HEK293T (cell line): ENCODE measurements around the gene CATSPER4.

Experiments used
- CTCF ChIA-PET: fragments of 350-600 bp; formaldehyde crosslinking; extraction: SDS; loops from one replicate; lab custom pipeline; 2021; ENCODE audit warnings: antibody characterized with exemption, inconsistent platforms; lab: Yijun Ruan, JAX
- POLR2A ChIA-PET: fragments of 350-600 bp; formaldehyde crosslinking; extraction: SDS; loops from one replicate; lab custom pipeline; 2020; ENCODE audit warnings: antibody characterized with exemption, inconsistent platforms; lab: Yijun Ruan, JAX
- DNase-seq: peaks from one replicate; pipeline ENCODE4 v3.0.0; 2012; ENCODE audit warnings: mixed read lengths; ENCODE audit errors: extremely low spot score
- ARNT ChIP-seq: fragments of 450-650 bp; IDR thresholded peaks from 2 replicates; pipeline ENCODE4 v1.6.1; 2017; ENCODE audit warnings: mild to moderate bottlenecking
- BHLHE40 ChIP-seq: fragments of 450-650 bp; IDR thresholded peaks from 2 replicates; pipeline ENCODE4 v1.6.1; 2016; ENCODE audit warnings: mild to moderate bottlenecking, moderate library complexity, borderline replicate concordance
- CTBP1 ChIP-seq: fragments of 450-650 bp; IDR thresholded peaks from 2 replicates; pipeline ENCODE4 v1.6.1; 2016; ENCODE audit warnings: borderline replicate concordance
- ELF4 ChIP-seq: fragments of 450-650 bp; IDR thresholded peaks from 2 replicates; pipeline ENCODE4 v1.6.1; 2017; ENCODE audit warnings: antibody characterized with exemption
- FOXA1 ChIP-seq: fragments of 450-650 bp; IDR thresholded peaks from 2 replicates; pipeline ENCODE4 v1.6.1; 2016; ENCODE audit warnings: mild to moderate bottlenecking
- FOXK2 ChIP-seq: fragments of 450-650 bp; IDR thresholded peaks from 2 replicates; pipeline ENCODE4 v1.6.1; 2016; ENCODE audit warnings: mild to moderate bottlenecking
- FOXM1 ChIP-seq: fragments of 450-650 bp; IDR thresholded peaks from 2 replicates; pipeline ENCODE4 v1.6.1; 2017; ENCODE audit warnings: mild to moderate bottlenecking, borderline replicate concordance
- HDGF ChIP-seq: fragments of 450-650 bp; IDR thresholded peaks from 2 replicates; pipeline ENCODE4 v1.6.1; 2017; ENCODE audit warnings: antibody characterized with exemption, borderline replicate concordance
- L3MBTL2 ChIP-seq: fragments of 450-650 bp; conservative IDR thresholded peaks from 2 replicates; pipeline ENCODE4 v1.6.1; 2016; ENCODE audit warnings: mild to moderate bottlenecking
- LEF1 ChIP-seq: fragments of 450-650 bp; IDR thresholded peaks from 2 replicates; pipeline ENCODE4 v1.6.1; 2017; ENCODE audit warnings: mild to moderate bottlenecking, borderline replicate concordance
- NFRKB ChIP-seq: fragments of 450-650 bp; IDR thresholded peaks from 2 replicates; pipeline ENCODE4 v1.6.1; 2016; ENCODE audit warnings: mild to moderate bottlenecking, moderate library complexity
- PKNOX1 ChIP-seq: fragments of 450-650 bp; IDR thresholded peaks from 2 replicates; pipeline ENCODE4 v1.6.1; 2016
- SP1 ChIP-seq: fragments of 450-650 bp; IDR thresholded peaks from 2 replicates; pipeline ENCODE4 v1.6.1; 2017
- SUZ12 ChIP-seq: fragments of 450-650 bp; IDR thresholded peaks from 2 replicates; pipeline ENCODE4 v1.6.1; 2016; ENCODE audit warnings: mild to moderate bottlenecking
- TARDBP ChIP-seq: fragments of 450-650 bp; IDR thresholded peaks from 2 replicates; pipeline ENCODE4 v1.6.1; 2016
- ZNF384 ChIP-seq: fragments of 450-650 bp; IDR thresholded peaks from 2 replicates; pipeline ENCODE4 v1.6.1; 2016

CATSPER4 gene

GRCh38 chr1:26153966-26154532 is 36.4 kb upstream of the CATSPER4 start:
- no peak for TF ChIP-seq FOXM1
- TF ChIP-seq SP1 = no peak
- TF ChIP-seq BHLHE40 = no peak
- no peak for TF ChIP-seq ARNT
- TF ChIP-seq SUZ12 = no peak
- no peak for TF ChIP-seq ELF4
- POLR2A ChIA-PET = no interaction called here
- CTCF ChIA-PET = interaction anchor here (2.1 kb wide), 1 partner anchor 9 kb away, joined by 8 read pairs; no protein-coding TSS in a partner anchor
- peak; percentile 5 for DNase-seq

GRCh38 chr1:26154750-26155149 is 35.7 kb upstream of the CATSPER4 start:
- TF ChIP-seq L3MBTL2 = no peak
- TF ChIP-seq FOXM1 = no peak
- no peak for TF ChIP-seq LEF1
- TF ChIP-seq NFRKB = no peak
- no peak for TF ChIP-seq BHLHE40
- no peak for TF ChIP-seq FOXK2
- TF ChIP-seq ELF4 = no peak
- no peak for TF ChIP-seq ARNT
- TF ChIP-seq FOXA1 = no peak
- no peak for TF ChIP-seq ZNF384
- TF ChIP-seq SP1 = no peak
- no peak for TF ChIP-seq PKNOX1
- TF ChIP-seq CTBP1 = no peak
- no peak for TF ChIP-seq TARDBP
- no peak for TF ChIP-seq HDGF
- TF ChIP-seq SUZ12 = no peak
- peak; percentile 4 for DNase-seq
- POLR2A ChIA-PET = interaction anchor here (1.2 kb wide), 1 partner anchor 15 kb away, joined by 3 read pairs; the partner anchor contains the start of gene ZNF593
- CTCF ChIA-PET = interaction anchor here (2.1 kb wide), 1 partner anchor 10 kb away, joined by 8 read pairs; no protein-coding TSS in a partner anchor

GRCh38 chr1:26155370-26156284 is 34.8 kb upstream of the CATSPER4 start:
- DNase-seq = peak; percentile 3
- ChIA-PET POLR2A (interaction anchor here (0.6 to 1.2 kb wide), 3 partner anchors 14 to 565 kb away, joined by 3 read pairs; partner anchors contain the start of gene ZNF593), CTCF (interaction anchor here (1.3 kb wide), 1 partner anchor 14 kb away, joined by 3 read pairs; the partner anchor contains the start of gene ZNF593)
- TF ChIP-seq ZNF384 (no peak), PKNOX1 (no peak), FOXM1 (no peak), LEF1 (no peak)

GRCh38 chr1:26156285-26157038 is 33.9 kb upstream of the CATSPER4 start:
- DNase-seq = peak; percentile 22
- CTCF ChIA-PET = interaction anchor here (1.3 to 1.4 kb wide), 2 partner anchors 12 to 13 kb away, joined by 3 to 5 read pairs; partner anchors contain the start of gene ZNF593
- POLR2A ChIA-PET = interaction anchor here (1.2 to 1.4 kb wide), 2 partner anchors 13 to 282 kb away, joined by 3 to 5 read pairs; partner anchors contain the start of gene ZNF593
- TF ChIP-seq ZNF384 (no peak), L3MBTL2 (no peak), HDGF (no peak), NFRKB (no peak), LEF1 (no peak), PKNOX1 (no peak), ARNT (no peak), FOXK2 (no peak), ELF4 (no peak), FOXA1 (no peak), TARDBP (no peak), FOXM1 (no peak), SP1 (no peak)

- no peak for TF ChIP-seq LEF1
- no peak for TF ChIP-seq FOXA1
- no peak for TF ChIP-seq HDGF
- no peak for TF ChIP-seq ELF4
- no peak for TF ChIP-seq ARNT
- no peak for TF ChIP-seq CTBP1
- no peak for TF ChIP-seq L3MBTL2
- no peak for TF ChIP-seq ZNF384
- no peak for TF ChIP-seq NFRKB
- no peak for TF ChIP-seq PKNOX1
- no peak for TF ChIP-seq TARDBP
- no peak for TF ChIP-seq SP1
- TF ChIP-seq SUZ12 = no peak
- TF ChIP-seq FOXM1 = no peak
- TF ChIP-seq FOXK2 = no peak
- TF ChIP-seq BHLHE40 = no peak
- no peak for DNase-seq
- ChIA-PET CTCF (interaction anchor here (1.0 to 2.2 kb wide), 2 partner anchors 13 to 75 kb away, joined by 3 to 4 read pairs; partner anchors contain the start of gene CEP85), POLR2A (interaction anchor here (1.1 kb wide), 1 partner anchor 11 kb away, joined by 4 read pairs; the partner anchor contains the start of gene ZNF593)
These were observed 32.0 kb upstream of the CATSPER4 start for GRCh38 chr1:26158271-26158907.
